Endothelial cell of umbilical vein (primary cell): ENCODE results near the gene SOX21. TPM values are rescaled to one million over a fixed set of nuclear protein-coding genes. Genes with fewer than 3 reads are reported as not detected.

ENCODE experiments used
- BruUV-seq: library from RNA; stranded (reverse); fragments of 400-500 nt; replicated peaks from 2 replicates; lab custom pipeline; 2021; lab: Mats Ljungman, UMichigan
- CTCF ChIA-PET: fragments of 300-600, 350-600 bp; sonication (Branson Sonifier 250); formaldehyde crosslinking; loops from one replicate; lab custom pipeline; 2021; ENCODE audit warnings: antibody characterized with exemption, inconsistent platforms; lab: Charles Lee
- POLR2A ChIA-PET: fragments of 300-600, 350-600 bp; sonication (Branson Sonifier 250); formaldehyde crosslinking; loops from one replicate; lab custom pipeline; 2021; ENCODE audit warnings: antibody characterized with exemption, inconsistent platforms; lab: Charles Lee
- DNase-seq: peaks from one replicate; pipeline ENCODE4 v3.0.0-alpha.2; 2011; ENCODE audit warnings: low read depth, low spot score
- FAIRE-seq: peaks from 2 replicates; lab custom pipeline; 2011; peaks lifted over from hg19 to GRCh38; lab: Jason Lieb, UNC
- H2AFZ ChIP-seq: 2 replicates; pipeline ENCODE4 v1.6.0; 2012; ENCODE audit warnings: low read depth, low read length, control low read depth, inconsistent platforms
- H3K27ac ChIP-seq: 2 replicates; pipeline ENCODE4 v1.5.1; 2011; ENCODE audit warnings: low read depth, mild to moderate bottlenecking, control low read depth, low read length, moderate library complexity; ENCODE audit not compliant: insufficient read depth
- H3K27me3 ChIP-seq, 2 experiments: 2 replicates each; pipeline versions ENCODE4 v1.6.0 to v1.6.1; 2011; ENCODE audit warnings: low read length in 2 of 2, mixed read lengths in 1 of 2; ENCODE audit not compliant: control insufficient read depth in 2 of 2, insufficient read depth in 2 of 2
- H3K36me3 ChIP-seq, 2 experiments: 2 replicates in 1 of 2; 3 replicates in 1 of 2; pipeline ENCODE4 v1.5.1; 2011; ENCODE audit warnings: low read length in 2 of 2, mild to moderate bottlenecking in 1 of 2, moderate library complexity in 1 of 2; ENCODE audit not compliant: control insufficient read depth in 2 of 2, insufficient read depth in 2 of 2; ENCODE audit errors: extremely low read depth in 1 of 2
- H3K4me1 ChIP-seq: 3 replicates; pipeline ENCODE4 v1.5.1; 2011; ENCODE audit warnings: mild to moderate bottlenecking, low read length; ENCODE audit not compliant: control insufficient read depth, insufficient read depth; ENCODE audit errors: extremely low read depth
- H3K4me2 ChIP-seq: 2 replicates; pipeline ENCODE4 v1.6.1; 2011; ENCODE audit warnings: low read length, control low read depth, mixed read lengths; ENCODE audit not compliant: insufficient read depth
- H3K4me3 ChIP-seq, 3 experiments: fragments of 200-600 bp in 1 of 3; sonication (generic), shearing (Covaris generic) in 1 of 3; replicated peaks in 1 of 3; 2 replicates each; pipeline ENCODE4 v1.5.1; 2011 to 2016; ENCODE audit warnings: control low read depth in 3 of 3, low read length in 3 of 3, mild to moderate bottlenecking in 2 of 3, inconsistent platforms in 1 of 3, low read depth in 1 of 3, moderate library complexity in 1 of 3; ENCODE audit not compliant: insufficient read depth in 1 of 3
- H3K79me2 ChIP-seq: 2 replicates; pipeline ENCODE4 v1.6.0; 2012; ENCODE audit warnings: low read length, inconsistent platforms; ENCODE audit not compliant: control insufficient read depth, insufficient read depth
- H3K9ac ChIP-seq: replicated peaks from 2 replicates; pipeline ENCODE3; 2011; ENCODE audit warnings: low read length, control low read depth; ENCODE audit not compliant: insufficient read depth; ENCODE audit errors: extremely low read depth
- H3K9me1 ChIP-seq: replicated peaks from 3 replicates; pipeline ENCODE4 v1.6.0; 2011; ENCODE audit warnings: mild to moderate bottlenecking, low read length; ENCODE audit not compliant: control insufficient read depth, insufficient read depth; ENCODE audit errors: extremely low read depth
- H3K9me3 ChIP-seq: replicated peaks from 2 replicates; pipeline ENCODE4 v1.5.1; 2012; ENCODE audit warnings: low read length, inconsistent platforms; ENCODE audit not compliant: control insufficient read depth, insufficient read depth
- H4K20me1 ChIP-seq: replicated peaks from 2 replicates; pipeline ENCODE3; 2011; ENCODE audit warnings: mild to moderate bottlenecking, low read length; ENCODE audit not compliant: control insufficient read depth, insufficient read depth; ENCODE audit errors: extremely low read depth
- EZH2 ChIP-seq: IDR thresholded peaks from 2 replicates; pipeline ENCODE4 v1.6.1; 2012; ENCODE audit warnings: borderline replicate concordance, low read depth, mild to moderate bottlenecking, moderate library complexity, low read length, inconsistent platforms; ENCODE audit not compliant: severe bottlenecking
- FOS ChIP-seq: IDR thresholded peaks from 2 replicates; pipeline ENCODE4 v1.6.1; 2011; ENCODE audit warnings: mild to moderate bottlenecking, low read length, moderate library complexity, borderline replicate concordance; ENCODE audit not compliant: insufficient read depth
- GATA2 ChIP-seq: IDR thresholded peaks from 2 replicates; pipeline ENCODE4 v1.7.0; 2011; ENCODE audit warnings: low read depth, mild to moderate bottlenecking, moderate library complexity, mixed read lengths, low read length; ENCODE audit not compliant: insufficient read length, insufficient read depth
- JUN ChIP-seq: IDR thresholded peaks from 2 replicates; pipeline ENCODE4 v1.6.1; 2011; ENCODE audit warnings: borderline replicate concordance, low read depth; ENCODE audit not compliant: insufficient read length, insufficient read depth
- MYC ChIP-seq: IDR thresholded peaks from one replicate; pipeline ENCODE4 v1.6.1; 2011; ENCODE audit warnings: mild to moderate bottlenecking, low read depth, low read length
- POLR2AphosphoS5 ChIP-seq: IDR thresholded peaks from 2 replicates; pipeline ENCODE4 v1.6.1; 2012; ENCODE audit warnings: low read depth, mild to moderate bottlenecking, control low read depth, low read length, moderate library complexity; ENCODE audit not compliant: insufficient read depth
- dilution Hi-C: fragments of 300-500 bp; cut with MboI; formaldehyde crosslinking; loops from one replicate; pipeline ENCODE4 v1.15.0; 2019; ENCODE audit warnings: low sequenced_read_pairs; ENCODE audit not compliant: extremely low pct_ligation_motif_present
- intact Hi-C: fragments of 100-400 bp; cut with micrococcal nuclease; formaldehyde crosslinking; loops from one replicate; pipeline ENCODE4 v1.10.0; 2022
- polyA plus RNA-seq, 4 experiments: library from polyadenylated mRNA; depleted of rRNA in 3 of 4; stranded (reverse) in 3 of 4; unstranded in 1 of 4; fragments of >200 nt; gene quantifications; 2 replicates each; pipeline versions ENCODE4 v1.2.1 to v1.2.3, GENCODE V29; 2011 to 2012; ENCODE audit warnings: missing spikeins in 1 of 4
- total RNA-seq: library from RNA; stranded (reverse); gene quantifications from 2 replicates; pipeline ENCODE4 v1.2.3, GENCODE V29; 2021
- TF ChIP-seq, protein P1 (sequence below): IDR thresholded peaks from 2 replicates; pipeline ENCODE4 v1.6.1; 2011; ENCODE audit not compliant: insufficient read depth, insufficient read length
- TF ChIP-seq, protein P2 (sequence below), 2 donors: IDR thresholded peaks; 1 replicate in 1 of 2; 2 replicates in 1 of 2; pipeline ENCODE4 v1.5.1; 2011; ENCODE audit warnings: low read length in 2 of 2, mild to moderate bottlenecking in 2 of 2, moderate library complexity in 2 of 2, control low read depth in 1 of 2, inconsistent platforms in 1 of 2, low read depth in 1 of 2; ENCODE audit not compliant: insufficient read depth in 1 of 2; ENCODE audit errors: extremely low read depth in 1 of 2

Gene SOX21
- total and polyA plus RNA-seq, 2 donors (not counting 3 experiments of a cell fraction or from before 2014, with no cell fraction given), result not detected

DNA sequence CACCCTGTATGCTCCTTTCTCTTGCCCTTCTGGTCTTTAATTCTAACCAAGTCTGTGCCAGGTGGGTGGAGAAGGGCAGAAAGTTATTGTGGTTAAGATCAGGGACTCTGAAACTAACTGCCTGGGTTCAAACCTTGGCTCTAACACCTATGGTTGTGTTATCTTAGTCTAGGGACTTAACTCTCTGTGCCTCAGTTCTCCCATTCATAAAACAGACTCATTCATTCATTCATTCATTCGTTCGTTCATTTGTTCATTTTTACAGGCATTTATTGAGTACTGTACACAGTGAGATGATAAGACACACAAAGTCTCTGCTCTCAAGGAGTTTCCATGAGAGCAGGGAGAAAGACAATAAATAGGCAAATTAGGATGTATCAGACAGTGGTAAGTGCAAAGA, 30.1 kb downstream of the SOX21 start:
- H2AFZ ChIP-seq, result no peak overlapping the region
- BruUV-seq, result no TSS peak
- DNase-seq (no peak), FAIRE-seq (no peak)
- intact Hi-C loops (no loop called here), dilution Hi-C loops (no loop called here)
- H4K20me1 ChIP-seq, result no peaks in the 10 kb centered on the region
- no peaks in the 10 kb centered on the region for H3K79me2 ChIP-seq
- ChIA-PET CTCF (no interaction called here), POLR2A (no interaction called here)
- H3K9ac ChIP-seq, result no peak overlapping the region
- no peaks in the 10 kb centered on the region for H3K9me1 ChIP-seq
- no peaks in the 10 kb centered on the region for H3K9me3 ChIP-seq
- H3K4me3 ChIP-seq, result no peak overlapping the region
- TF ChIP-seq EZH2, result no peak
- no peak for TF ChIP-seq FOS
- TF ChIP-seq MYC, result no peak
- TF ChIP-seq JUN, result no peak
- TF ChIP-seq GATA2, result no peak
- TF ChIP-seq, protein P1, sequence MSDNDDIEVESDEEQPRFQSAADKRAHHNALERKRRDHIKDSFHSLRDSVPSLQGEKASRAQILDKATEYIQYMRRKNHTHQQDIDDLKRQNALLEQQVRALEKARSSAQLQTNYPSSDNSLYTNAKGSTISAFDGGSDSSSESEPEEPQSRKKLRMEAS, result no peak
- TF ChIP-seq POLR2AphosphoS5, result no peak
- TF ChIP-seq, protein P2, sequence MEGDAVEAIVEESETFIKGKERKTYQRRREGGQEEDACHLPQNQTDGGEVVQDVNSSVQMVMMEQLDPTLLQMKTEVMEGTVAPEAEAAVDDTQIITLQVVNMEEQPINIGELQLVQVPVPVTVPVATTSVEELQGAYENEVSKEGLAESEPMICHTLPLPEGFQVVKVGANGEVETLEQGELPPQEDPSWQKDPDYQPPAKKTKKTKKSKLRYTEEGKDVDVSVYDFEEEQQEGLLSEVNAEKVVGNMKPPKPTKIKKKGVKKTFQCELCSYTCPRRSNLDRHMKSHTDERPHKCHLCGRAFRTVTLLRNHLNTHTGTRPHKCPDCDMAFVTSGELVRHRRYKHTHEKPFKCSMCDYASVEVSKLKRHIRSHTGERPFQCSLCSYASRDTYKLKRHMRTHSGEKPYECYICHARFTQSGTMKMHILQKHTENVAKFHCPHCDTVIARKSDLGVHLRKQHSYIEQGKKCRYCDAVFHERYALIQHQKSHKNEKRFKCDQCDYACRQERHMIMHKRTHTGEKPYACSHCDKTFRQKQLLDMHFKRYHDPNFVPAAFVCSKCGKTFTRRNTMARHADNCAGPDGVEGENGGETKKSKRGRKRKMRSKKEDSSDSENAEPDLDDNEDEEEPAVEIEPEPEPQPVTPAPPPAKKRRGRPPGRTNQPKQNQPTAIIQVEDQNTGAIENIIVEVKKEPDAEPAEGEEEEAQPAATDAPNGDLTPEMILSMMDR (IDR thresholded peaks at IDR 0.05; ENCODE audit: extremely low read depth in 1 of 2, insufficient read depth in 1 of 2, low read depth in 1 of 2, low read length in 2 of 2), result no peak
- no peak overlapping the region for H3K27ac ChIP-seq
- H3K4me2 ChIP-seq, result no peak overlapping the region
- no peaks in the 10 kb centered on the region for H3K4me1 ChIP-seq
- no peaks in the 10 kb centered on the region for H3K36me3 ChIP-seq
- H3K27me3 ChIP-seq, result peaks cover 3 to 23% of the 10 kb centered on the region in 2 experiments
